ENCODE data around the gene PLD1.

PLD1 gene

GRCh38 chr3:171797873-171798272 lies 12.4 kb downstream of the PLD1 start:
- Histone ChIP-seq H3K79me2 (ENCODE audit: control insufficient read depth, insufficient read depth, low read length, poor library complexity) (no peaks in the 10 kb centered on the region), H3K9ac (ENCODE audit: low read length) (no peak overlapping the region), H3K79me1 (ENCODE audit: low read length) (no peaks in the 10 kb centered on the region), H2BK12ac (ENCODE audit: low read length) (no peak overlapping the region), H3K4me3 (ENCODE audit: low read depth, low read length) (no peak overlapping the region), H4K12ac (ENCODE audit: low read depth, low read length) (no peak overlapping the region), H3K18ac (ENCODE audit: low read length) (no peak overlapping the region), H4K91ac (ENCODE audit: low read depth, low read length) (no peak overlapping the region), H3K4me1 (ENCODE audit: control insufficient read depth in 1 of 2, insufficient read depth in 2 of 2, low read length in 2 of 2) (no peaks in the 10 kb centered on the region), H2AK5ac (ENCODE audit: low read length) (no peak overlapping the region), H3K14ac (ENCODE audit: low read length) (no peak overlapping the region), H2BK120ac (ENCODE audit: insufficient read depth, low read length, poor library complexity) (no peak overlapping the region), H3K27me3 (ENCODE audit: insufficient read depth, low read length) (no peaks in the 10 kb centered on the region), H3K4ac (ENCODE audit: low read depth, low read length) (no peak overlapping the region), H2AFZ (ENCODE audit: insufficient read depth, low read length, poor library complexity) (no peak overlapping the region), H3K4me2 (ENCODE audit: low read length) (no peak overlapping the region), H3K36me3 (ENCODE audit: control insufficient read depth in 1 of 2, insufficient read depth in 2 of 2, low read length in 2 of 2) (no peaks in the 10 kb centered on the region), H3K23ac (ENCODE audit: low read length) (no peak overlapping the region), H4K8ac (ENCODE audit: low read depth, low read length) (no peak overlapping the region), H3K9me3 (ENCODE audit: insufficient read depth, low read depth, low read length) (no peaks in the 10 kb centered on the region), H2BK5ac (ENCODE audit: low read depth, low read length, poor library complexity) (no peak overlapping the region), H3K27ac (ENCODE audit: low read depth, low read length) (no peak overlapping the region)
- DNase-seq = no peak
- WGBS (ENCODE audit: extremely low coverage, insufficient coverage, insufficient read length) = no CpG with 5 or more reads among the region's 3 CpGs

GRCh38 chr3:171797265-171797679 lies 13.0 kb downstream of the PLD1 start:
- Histone ChIP-seq H4K8ac (ENCODE audit: low read depth, low read length) (no peak overlapping the region), H3K23ac (ENCODE audit: low read length) (no peak overlapping the region), H2BK12ac (ENCODE audit: low read length) (no peak overlapping the region), H2AFZ (ENCODE audit: insufficient read depth, low read length, poor library complexity) (no peak overlapping the region), H2BK120ac (ENCODE audit: insufficient read depth, low read length, poor library complexity) (no peak overlapping the region), H3K27ac (ENCODE audit: low read depth, low read length) (no peak overlapping the region), H3K4me1 (ENCODE audit: control insufficient read depth in 1 of 2, insufficient read depth in 2 of 2, low read length in 2 of 2) (no peaks in the 10 kb centered on the region), H3K36me3 (ENCODE audit: control insufficient read depth in 1 of 2, insufficient read depth in 2 of 2, low read length in 2 of 2) (no peaks in the 10 kb centered on the region), H4K91ac (ENCODE audit: low read depth, low read length) (no peak overlapping the region), H3K79me2 (ENCODE audit: control insufficient read depth, insufficient read depth, low read length, poor library complexity) (no peaks in the 10 kb centered on the region), H3K79me1 (ENCODE audit: low read length) (no peaks in the 10 kb centered on the region), H2BK5ac (ENCODE audit: low read depth, low read length, poor library complexity) (no peak overlapping the region), H3K4me2 (ENCODE audit: low read length) (no peak overlapping the region), H3K9me3 (ENCODE audit: insufficient read depth, low read depth, low read length) (no peaks in the 10 kb centered on the region), H3K4ac (ENCODE audit: low read depth, low read length) (no peak overlapping the region), H3K14ac (ENCODE audit: low read length) (no peak overlapping the region), H3K4me3 (ENCODE audit: low read depth, low read length) (no peak overlapping the region), H2AK5ac (ENCODE audit: low read length) (no peak overlapping the region), H3K18ac (ENCODE audit: low read length) (no peak overlapping the region), H3K27me3 (ENCODE audit: insufficient read depth, low read length) (no peaks in the 10 kb centered on the region), H4K12ac (ENCODE audit: low read depth, low read length) (no peak overlapping the region), H3K9ac (ENCODE audit: low read length) (no peak overlapping the region)
- DNase-seq = no peak
- WGBS (ENCODE audit: extremely low coverage, insufficient coverage, insufficient read length) = no CpG with 5 or more reads among the region's 1 CpG

- H3K4me2 ChIP-seq (ENCODE audit: low read length) = no peak overlapping the region
- no peak overlapping the region for H2BK5ac ChIP-seq (ENCODE audit: low read depth, low read length, poor library complexity)
- no peaks in the 10 kb centered on the region for H3K4me1 ChIP-seq (ENCODE audit: control insufficient read depth in 1 of 2, insufficient read depth in 2 of 2, low read length in 2 of 2)
- H3K27me3 ChIP-seq (ENCODE audit: insufficient read depth, low read length) = no peaks in the 10 kb centered on the region
- no peak overlapping the region for H3K27ac ChIP-seq (ENCODE audit: low read depth, low read length)
- no peak overlapping the region for H2AFZ ChIP-seq (ENCODE audit: insufficient read depth, low read length, poor library complexity)
- H3K4ac ChIP-seq (ENCODE audit: low read depth, low read length) = no peak overlapping the region
- H3K14ac ChIP-seq (ENCODE audit: low read length) = no peak overlapping the region
- no peak overlapping the region for H2BK120ac ChIP-seq (ENCODE audit: insufficient read depth, low read length, poor library complexity)
- H3K36me3 ChIP-seq (ENCODE audit: control insufficient read depth in 1 of 2, insufficient read depth in 2 of 2, low read length in 2 of 2) = no peaks in the 10 kb centered on the region
- no peak overlapping the region for H4K12ac ChIP-seq (ENCODE audit: low read depth, low read length)
- H4K8ac ChIP-seq (ENCODE audit: low read depth, low read length) = no peak overlapping the region
- H3K9me3 ChIP-seq (ENCODE audit: insufficient read depth, low read depth, low read length) = no peaks in the 10 kb centered on the region
- H2AK5ac ChIP-seq (ENCODE audit: low read length) = no peak overlapping the region
- no peak overlapping the region for H4K91ac ChIP-seq (ENCODE audit: low read depth, low read length)
- no peak overlapping the region for H2BK12ac ChIP-seq (ENCODE audit: low read length)
- no peak overlapping the region for H3K9ac ChIP-seq (ENCODE audit: low read length)
- no peak overlapping the region for H3K23ac ChIP-seq (ENCODE audit: low read length)
- no peaks in the 10 kb centered on the region for H3K79me2 ChIP-seq (ENCODE audit: control insufficient read depth, insufficient read depth, low read length, poor library complexity)
- no peak for DNase-seq
- no peak overlapping the region for H3K4me3 ChIP-seq (ENCODE audit: low read depth, low read length)
- H3K79me1 ChIP-seq (ENCODE audit: low read length) = no peaks in the 10 kb centered on the region
- WGBS (ENCODE audit: extremely low coverage, insufficient coverage, insufficient read length) = no CpG with 5 or more reads among the region's 4 CpGs
- no peak overlapping the region for H3K18ac ChIP-seq (ENCODE audit: low read length)
Measured at GRCh38 chr3:171796625-171797264, 13.5 kb downstream of the PLD1 start.

GRCh38 chr3:171792531-171792930 lies 17.8 kb downstream of the PLD1 start:
- no peak overlapping the region for H3K9ac ChIP-seq (ENCODE audit: low read length)
- WGBS (ENCODE audit: extremely low coverage, insufficient coverage, insufficient read length) = no CpG with 5 or more reads among the region's 2 CpGs
- no peaks in the 10 kb centered on the region for H3K36me3 ChIP-seq (ENCODE audit: control insufficient read depth in 1 of 2, insufficient read depth in 2 of 2, low read length in 2 of 2)

More at GRCh38 chr3:171792531-171792930, 17.8 kb downstream of the PLD1 start:
- no peak overlapping the region for H4K12ac ChIP-seq (ENCODE audit: low read depth, low read length)
- H3K4ac ChIP-seq (ENCODE audit: low read depth, low read length) = no peak overlapping the region
- no peak overlapping the region for H2BK12ac ChIP-seq (ENCODE audit: low read length)
- H3K79me1 ChIP-seq (ENCODE audit: low read length) = no peaks in the 10 kb centered on the region
- no peak overlapping the region for H4K8ac ChIP-seq (ENCODE audit: low read depth, low read length)
- no peak overlapping the region for H2AFZ ChIP-seq (ENCODE audit: insufficient read depth, low read length, poor library complexity)
- H3K18ac ChIP-seq (ENCODE audit: low read length) = no peak overlapping the region
- no peak overlapping the region for H3K14ac ChIP-seq (ENCODE audit: low read length)
- H4K91ac ChIP-seq (ENCODE audit: low read depth, low read length) = no peak overlapping the region
- H3K23ac ChIP-seq (ENCODE audit: low read length) = no peak overlapping the region
- no peak for DNase-seq
- H2AK5ac ChIP-seq (ENCODE audit: low read length) = no peak overlapping the region
- no peaks in the 10 kb centered on the region for H3K79me2 ChIP-seq (ENCODE audit: control insufficient read depth, insufficient read depth, low read length, poor library complexity)
- H2BK120ac ChIP-seq (ENCODE audit: insufficient read depth, low read length, poor library complexity) = no peak overlapping the region
- no peaks in the 10 kb centered on the region for H3K27me3 ChIP-seq (ENCODE audit: insufficient read depth, low read length)
- no peak overlapping the region for H3K27ac ChIP-seq (ENCODE audit: low read depth, low read length)
- no peaks in the 10 kb centered on the region for H3K4me1 ChIP-seq (ENCODE audit: control insufficient read depth in 1 of 2, insufficient read depth in 2 of 2, low read length in 2 of 2)
- no peak overlapping the region for H3K4me2 ChIP-seq (ENCODE audit: low read length)
- H2BK5ac ChIP-seq (ENCODE audit: low read depth, low read length, poor library complexity) = no peak overlapping the region
- H3K9me3 ChIP-seq (ENCODE audit: insufficient read depth, low read depth, low read length) = no peaks in the 10 kb centered on the region
- no peak overlapping the region for H3K4me3 ChIP-seq (ENCODE audit: low read depth, low read length)
